LNCAP (cell line): ENCODE measurements around the gene ZNF79.

Experiments used
- CTCF ChIP-seq: fragments of 450-650 bp; IDR thresholded peaks from 2 replicates; pipeline ENCODE4 v1.5.1; 2017; ENCODE audit warnings: mild to moderate bottlenecking

ZNF79 gene

GRCh38 chr9:127422133-127422782, 1.9 kb upstream of the ZNF79 start:
- TF ChIP-seq CTCF = no peak

DNA sequence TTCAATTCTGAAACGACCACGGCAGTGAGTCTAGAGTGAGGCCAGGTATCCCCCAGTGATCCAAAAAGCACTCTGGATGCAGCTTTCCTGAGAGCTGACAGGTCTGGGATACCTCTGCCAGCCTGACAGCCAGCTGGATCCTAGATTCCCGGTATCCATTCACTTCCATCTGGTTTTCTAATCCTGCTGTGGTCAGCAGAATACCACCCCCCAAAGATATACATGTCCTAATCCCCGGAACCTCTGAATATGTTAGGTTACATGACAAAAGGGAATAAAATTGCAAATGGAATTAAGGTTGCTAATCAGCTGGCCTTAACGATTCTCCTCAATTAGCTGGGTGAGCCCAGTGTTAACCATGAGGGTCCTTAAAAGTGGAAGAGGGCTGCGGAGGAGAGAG, 1.4 kb upstream of the ZNF79 start:
- no peak for TF ChIP-seq CTCF

DNA sequence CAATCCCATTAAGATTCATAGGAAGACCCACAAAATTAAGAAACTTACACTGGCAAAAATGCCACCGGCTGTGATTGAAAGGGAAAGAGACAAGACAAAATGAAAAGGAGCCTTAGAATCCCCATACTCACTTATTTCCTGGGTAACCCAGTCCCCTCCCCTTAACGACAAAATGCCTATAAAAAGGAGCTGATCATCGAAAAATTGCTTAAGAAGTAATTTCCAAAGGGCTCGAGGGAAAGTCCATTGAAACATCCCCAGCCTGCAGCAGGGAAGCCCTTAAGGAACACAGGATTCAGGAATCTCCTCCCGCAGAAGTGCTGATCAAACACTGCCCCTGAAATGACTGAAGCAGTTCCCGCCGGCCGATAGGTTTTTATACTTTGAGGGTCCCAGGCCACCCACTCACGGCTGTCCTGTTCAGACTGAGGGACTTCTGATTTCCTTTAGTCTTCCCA, 677 bp upstream of the ZNF79 start:
- TF ChIP-seq CTCF = no peak

GRCh38 chr9:127424676-127424999, 456 bp downstream of the ZNF79 start:
- peak; percentile 19; the same call in 1 of the 2 replicates for TF ChIP-seq CTCF

DNA sequence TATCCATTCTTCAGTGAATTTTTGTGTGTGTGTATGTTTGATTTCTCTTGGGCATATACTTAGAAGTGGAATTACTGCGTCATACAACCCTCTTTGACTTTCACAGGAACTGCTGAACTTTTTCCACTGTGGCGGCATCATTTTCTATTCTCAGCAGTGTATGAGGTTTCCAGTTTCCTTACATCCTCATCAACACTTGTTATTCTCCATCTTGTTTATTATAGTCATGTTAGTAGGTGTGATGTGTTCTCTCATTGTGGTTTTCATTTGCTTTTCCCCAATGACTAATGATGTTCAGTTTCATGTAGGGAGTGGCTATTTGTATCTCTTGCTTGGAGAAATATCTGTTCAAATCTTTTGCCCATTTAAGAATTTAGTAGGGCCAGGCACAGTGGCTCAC, 2.6 kb downstream of the ZNF79 start:
- TF ChIP-seq CTCF = no peak

DNA sequence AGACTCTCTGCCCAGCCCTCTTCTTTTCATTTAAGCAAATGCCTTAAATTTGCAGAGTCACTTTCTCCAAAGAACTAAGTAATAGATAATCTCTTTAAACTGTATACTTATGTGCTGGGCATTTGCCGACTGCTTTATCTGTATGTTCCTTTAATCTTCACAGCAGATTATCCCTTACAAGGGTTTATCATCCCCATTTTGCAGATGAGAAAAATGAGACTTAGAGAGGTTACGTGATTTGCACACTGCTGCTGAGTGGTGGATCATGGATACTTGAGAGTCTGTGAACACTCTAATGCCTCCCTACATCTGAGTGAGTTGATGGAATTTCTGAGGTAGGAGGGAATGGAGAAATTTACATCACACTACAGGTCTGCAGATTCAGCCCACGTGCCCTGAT, 4.2 kb downstream of the ZNF79 start:
- no peak for TF ChIP-seq CTCF

- TF ChIP-seq CTCF = no peak
Observed at GRCh38 chr9:127430415-127430814, 6.2 kb downstream of the ZNF79 start.
